Measurements from ENCODE around the gene ATXN3L. TPM values are rescaled to one million over a fixed set of nuclear protein-coding genes. Genes with fewer than 3 reads are reported as not detected.

ATXN3L gene
- total RNA-seq, 6 donors from 2014 or later, result not detected

DNA sequence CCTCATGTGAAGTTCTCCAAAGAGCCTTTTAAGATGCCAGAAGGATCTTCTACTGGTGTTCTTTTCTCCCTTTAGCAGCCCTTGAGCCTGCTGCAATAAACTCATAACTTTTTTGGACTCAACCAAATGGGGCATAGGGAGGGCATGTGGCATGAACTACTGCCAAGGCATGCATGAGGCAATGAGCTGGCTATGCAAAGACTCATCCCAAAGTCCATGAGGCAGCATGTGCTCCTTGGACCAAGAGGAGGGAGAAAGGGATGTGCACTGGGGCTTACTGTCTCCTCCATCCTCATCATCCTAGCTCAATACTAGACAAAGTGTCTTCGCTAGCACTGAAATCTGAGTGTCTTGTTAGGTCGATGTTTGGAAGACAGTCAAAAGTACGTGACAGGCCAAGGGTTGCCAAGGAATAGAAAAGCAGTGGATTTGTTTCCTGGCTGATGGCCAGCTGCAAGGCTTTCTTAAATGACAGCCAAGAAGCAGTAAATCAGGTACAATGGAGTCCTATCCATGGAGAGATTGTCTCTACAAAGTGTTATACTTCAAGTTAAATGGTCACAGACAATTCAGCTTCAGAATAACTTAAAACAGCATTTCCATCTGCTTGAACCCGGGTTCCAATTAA lies 44.5 kb upstream of the ATXN3L start:
- H3K9me3 ChIP-seq, result no peaks in the 10 kb centered on the region
- 78 to 90% methylated on average over 3 to 4 of the region's 4 CpGs for WGBS, 2 donors
- no peaks in the 10 kb centered on the region for H3K27me3 ChIP-seq
- TF ChIP-seq POLR2AphosphoS5 (IDR thresholded peaks at IDR 0.05) (no peak), EP300 (IDR thresholded peaks at IDR 0.05) (no peak), POLR2A (IDR thresholded peaks at IDR 0.05) (no peak)
- TF ChIP-seq, protein P1, sequence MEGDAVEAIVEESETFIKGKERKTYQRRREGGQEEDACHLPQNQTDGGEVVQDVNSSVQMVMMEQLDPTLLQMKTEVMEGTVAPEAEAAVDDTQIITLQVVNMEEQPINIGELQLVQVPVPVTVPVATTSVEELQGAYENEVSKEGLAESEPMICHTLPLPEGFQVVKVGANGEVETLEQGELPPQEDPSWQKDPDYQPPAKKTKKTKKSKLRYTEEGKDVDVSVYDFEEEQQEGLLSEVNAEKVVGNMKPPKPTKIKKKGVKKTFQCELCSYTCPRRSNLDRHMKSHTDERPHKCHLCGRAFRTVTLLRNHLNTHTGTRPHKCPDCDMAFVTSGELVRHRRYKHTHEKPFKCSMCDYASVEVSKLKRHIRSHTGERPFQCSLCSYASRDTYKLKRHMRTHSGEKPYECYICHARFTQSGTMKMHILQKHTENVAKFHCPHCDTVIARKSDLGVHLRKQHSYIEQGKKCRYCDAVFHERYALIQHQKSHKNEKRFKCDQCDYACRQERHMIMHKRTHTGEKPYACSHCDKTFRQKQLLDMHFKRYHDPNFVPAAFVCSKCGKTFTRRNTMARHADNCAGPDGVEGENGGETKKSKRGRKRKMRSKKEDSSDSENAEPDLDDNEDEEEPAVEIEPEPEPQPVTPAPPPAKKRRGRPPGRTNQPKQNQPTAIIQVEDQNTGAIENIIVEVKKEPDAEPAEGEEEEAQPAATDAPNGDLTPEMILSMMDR (IDR thresholded peaks at IDR 0.05), result no peak
- no peaks in the 10 kb centered on the region for H3K36me3 ChIP-seq
- H3K4me3 ChIP-seq, result no peak overlapping the region
- DNase-seq, result no peak
- ATAC-seq (ENCODE audit: low FRiP score in 2 of 2), result no peak
- H3K4me1 ChIP-seq, result no peaks in the 10 kb centered on the region
- H3K27ac ChIP-seq, result no peak overlapping the region

- no peaks in the 10 kb centered on the region for H3K4me1 ChIP-seq
- H3K36me3 ChIP-seq, result no peaks in the 10 kb centered on the region
- no peak overlapping the region for H3K27ac ChIP-seq
- no peak for TF ChIP-seq POLR2AphosphoS5 (IDR thresholded peaks at IDR 0.05)
- no peak overlapping the region for H3K4me3 ChIP-seq
- DNase-seq, result no peak
- 29% methylated on average over 1 of the region's 1 CpG; no CpG with 5 or more reads in 1 of the 2 donors for WGBS, 2 donors
- H3K9me3 ChIP-seq, result no peaks in the 10 kb centered on the region
- no peak for ATAC-seq (ENCODE audit: low FRiP score in 2 of 2)
- no peaks in the 10 kb centered on the region for H3K27me3 ChIP-seq
Observed at GRCh38 chrX:13360146-13360545, 40.3 kb upstream of the ATXN3L start.

- Histone ChIP-seq H3K4me1 (no peaks in the 10 kb centered on the region), H3K27ac (no peak overlapping the region), H3K36me3 (no peaks in the 10 kb centered on the region), H3K4me3 (no peak overlapping the region), H3K9me3 (no peaks in the 10 kb centered on the region), H3K27me3 (no peaks in the 10 kb centered on the region)
- TF ChIP-seq POLR2A (IDR thresholded peaks at IDR 0.05), result no peak
- no peak for TF ChIP-seq POLR2AphosphoS5 (IDR thresholded peaks at IDR 0.05)
- TF ChIP-seq, protein P1 (IDR thresholded peaks at IDR 0.05), result no peak
- no peak for TF ChIP-seq EP300 (IDR thresholded peaks at IDR 0.05)
- ATAC-seq (ENCODE audit: low FRiP score in 2 of 2) (peak in 1 of 2 donors; percentile 67), DNase-seq (no peak)
- 62% methylated on average over 1 of the region's 1 CpG; no CpG with 5 or more reads in 1 of the 2 donors for WGBS, 2 donors
Observed at GRCh38 chrX:13357925-13358324, 38.1 kb upstream of the ATXN3L start.

- TF ChIP-seq, protein P1 (IDR thresholded peaks at IDR 0.05), result no peak
- no peak for TF ChIP-seq POLR2A (IDR thresholded peaks at IDR 0.05)
- TF ChIP-seq POLR2AphosphoS5 (IDR thresholded peaks at IDR 0.05), result no peak
- Histone ChIP-seq H3K27ac (no peak overlapping the region), H3K9me3 (no peaks in the 10 kb centered on the region), H3K36me3 (no peaks in the 10 kb centered on the region), H3K27me3 (no peaks in the 10 kb centered on the region), H3K4me3 (no peak overlapping the region), H3K4me1 (no peaks in the 10 kb centered on the region)
- ATAC-seq (ENCODE audit: low FRiP score in 2 of 2) (no peak), DNase-seq (no peak)
- 68 to 81% methylated on average over 2 of the region's 2 CpGs for WGBS, 2 donors
Observed at GRCh38 chrX:13346646-13347045, 26.8 kb upstream of the ATXN3L start.

- DNase-seq (no peak), ATAC-seq (ENCODE audit: low FRiP score in 2 of 2) (no peak)
- H3K27me3 ChIP-seq, result no peaks in the 10 kb centered on the region
- H3K36me3 ChIP-seq, result no peaks in the 10 kb centered on the region
- H3K9me3 ChIP-seq, result no peaks in the 10 kb centered on the region
- no peak for TF ChIP-seq POLR2AphosphoS5 (IDR thresholded peaks at IDR 0.05)
- TF ChIP-seq, protein P1 (IDR thresholded peaks at IDR 0.05), result no peak
- TF ChIP-seq POLR2A (IDR thresholded peaks at IDR 0.05), result no peak
- H3K4me3 ChIP-seq, result no peak overlapping the region
- WGBS, 2 donors, result 84 to 85% methylated on average over 2 of the region's 2 CpGs
- H3K4me1 ChIP-seq, result no peaks in the 10 kb centered on the region
- no peak overlapping the region for H3K27ac ChIP-seq
Observed at GRCh38 chrX:13345438-13345837, 25.6 kb upstream of the ATXN3L start.

Measured in upper lobe of left lung (tissue), 6 donors.